T follicular helper cell (primary cell): ENCODE measurements around the gene ARMC9.

Experiments used
- DNase-seq: peaks from one replicate; pipeline ENCODE4 v3.0.0-alpha.2; 2020; ENCODE audit warnings: low read depth

Gene ARMC9

GRCh38 chr2:231384109-231384435 lies 185.6 kb downstream of the ARMC9 start:
- DNase-seq = no peak

- DNase-seq = no peak
These were observed 186.5 kb downstream of the ARMC9 start for GRCh38 chr2:231384970-231385369.

GRCh38 chr2:231385429-231385828 lies 187.0 kb downstream of the ARMC9 start:
- DNase-seq = no peak

- DNase-seq = no peak
These were observed 188.0 kb downstream of the ARMC9 start for GRCh38 chr2:231386446-231386845.

- no peak for DNase-seq
These were observed 189.7 kb downstream of the ARMC9 start for GRCh38 chr2:231387904-231388724.

GRCh38 chr2:231388725-231389346 lies 190.4 kb downstream of the ARMC9 start:
- no peak for DNase-seq

- DNase-seq = no peak
These were observed 192.2 kb downstream of the ARMC9 start for GRCh38 chr2:231390667-231391066.

- no peak for DNase-seq
These were observed 193.6 kb downstream of the ARMC9 start for GRCh38 chr2:231391981-231392380.

- no peak for DNase-seq
These were observed 194.2 kb downstream of the ARMC9 start for GRCh38 chr2:231392431-231393148.

- DNase-seq = no peak
These were observed 195.0 kb downstream of the ARMC9 start for GRCh38 chr2:231393149-231394131.

GRCh38 chr2:231394211-231395141 lies 196.0 kb downstream of the ARMC9 start:
- DNase-seq = no peak

GRCh38 chr2:231395188-231396057 lies 197.0 kb downstream of the ARMC9 start, which contains the start of gene B3GNT7:
TSS of gene B3GNT7 (plus strand) at chr2:231395710. CDS start at chr2:231395804, 94 bp downstream.
- DNase-seq = no peak

- DNase-seq = no peak
These were observed 197.8 kb downstream of the ARMC9 start for GRCh38 chr2:231396058-231396821.

- no peak for DNase-seq
These were observed 198.8 kb downstream of the ARMC9 start for GRCh38 chr2:231397011-231397927.

GRCh38 chr2:231397928-231398294 lies 199.5 kb downstream of the ARMC9 start:
- DNase-seq = no peak

- DNase-seq = no peak
These were observed 200.2 kb downstream of the ARMC9 start for GRCh38 chr2:231398585-231398984.

- no peak for DNase-seq
These were observed 200.8 kb downstream of the ARMC9 start for GRCh38 chr2:231399046-231399852.
